ENCODE measurements around the gene HFE.
"Not testable (repeated sequence)": the region's sequence is repeated elsewhere in the genome, so short reads cannot be mapped to it uniquely, and the experiment has no call there.

DNA sequence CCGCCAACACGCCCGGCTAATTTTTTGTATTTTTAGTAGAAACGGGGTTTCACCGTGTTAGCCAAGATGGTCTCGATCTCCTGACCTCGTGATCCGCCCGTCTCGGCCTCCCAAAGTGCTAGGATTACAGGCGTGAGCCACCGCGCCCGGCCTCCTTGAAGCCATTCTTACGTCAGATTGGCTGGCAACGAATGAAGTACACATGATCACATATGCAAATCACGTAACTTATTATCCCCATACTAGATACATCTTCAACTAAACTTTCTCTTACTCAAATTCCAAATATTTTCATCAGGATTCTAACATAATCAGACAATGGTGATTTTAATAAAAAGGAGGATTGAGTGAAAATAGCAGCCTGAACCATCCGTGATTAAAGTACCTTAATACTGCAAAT is 39.9 kb upstream of the HFE start:
- TF ChIP-seq, protein P1, sequence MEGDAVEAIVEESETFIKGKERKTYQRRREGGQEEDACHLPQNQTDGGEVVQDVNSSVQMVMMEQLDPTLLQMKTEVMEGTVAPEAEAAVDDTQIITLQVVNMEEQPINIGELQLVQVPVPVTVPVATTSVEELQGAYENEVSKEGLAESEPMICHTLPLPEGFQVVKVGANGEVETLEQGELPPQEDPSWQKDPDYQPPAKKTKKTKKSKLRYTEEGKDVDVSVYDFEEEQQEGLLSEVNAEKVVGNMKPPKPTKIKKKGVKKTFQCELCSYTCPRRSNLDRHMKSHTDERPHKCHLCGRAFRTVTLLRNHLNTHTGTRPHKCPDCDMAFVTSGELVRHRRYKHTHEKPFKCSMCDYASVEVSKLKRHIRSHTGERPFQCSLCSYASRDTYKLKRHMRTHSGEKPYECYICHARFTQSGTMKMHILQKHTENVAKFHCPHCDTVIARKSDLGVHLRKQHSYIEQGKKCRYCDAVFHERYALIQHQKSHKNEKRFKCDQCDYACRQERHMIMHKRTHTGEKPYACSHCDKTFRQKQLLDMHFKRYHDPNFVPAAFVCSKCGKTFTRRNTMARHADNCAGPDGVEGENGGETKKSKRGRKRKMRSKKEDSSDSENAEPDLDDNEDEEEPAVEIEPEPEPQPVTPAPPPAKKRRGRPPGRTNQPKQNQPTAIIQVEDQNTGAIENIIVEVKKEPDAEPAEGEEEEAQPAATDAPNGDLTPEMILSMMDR (conservative IDR thresholded peaks at IDR 0.05; ENCODE audit: low read depth, low read length) = not testable (repeated sequence)
- TF ChIP-seq EZH2 (IDR thresholded peaks at IDR 0.05; ENCODE audit: borderline replicate concordance, low read depth, low read length, poor library complexity, severe bottlenecking) = not testable (repeated sequence)

Data from A673 (cell line).